GM23338 (cell line): ENCODE data around the gene PGC. TPM values are rescaled to one million over a fixed set of nuclear protein-coding genes. Genes with fewer than 3 reads are reported as not detected.

Experiments used
- ATAC-seq: fragments of 200-7000 bp; cut with Tn5 transposase; 3 replicates; pipeline ENCODE4 v1.9.1; 2020
- DNase-seq: peaks from one replicate; pipeline ENCODE4 v3.0.0-alpha.2; 2015; ENCODE audit warnings: low spot score
- H2AFZ ChIP-seq: fragments of 200-600 bp; sonication (generic); 2 replicates; pipeline ENCODE4 v1.8.0; 2016; ENCODE audit warnings: antibody characterized with exemption, mild to moderate bottlenecking, moderate library complexity
- H3F3A ChIP-seq: fragments of 200-600 bp; sonication (generic); replicated peaks from 2 replicates; pipeline ENCODE4 v1.8.0; 2017; ENCODE audit warnings: antibody characterized with exemption, mixed run types, low read depth
- H3K27ac ChIP-seq: fragments of 200-600 bp; sonication (generic); 2 replicates; pipeline ENCODE4 v1.6.1; 2016; ENCODE audit warnings: low read depth
- H3K27me3 ChIP-seq: fragments of 200-600 bp; sonication (generic); 2 replicates; pipeline ENCODE4 v1.8.0; 2016; ENCODE audit warnings: mild to moderate bottlenecking, mixed run types, moderate library complexity; ENCODE audit not compliant: insufficient read depth
- H3K36me3 ChIP-seq: fragments of 200-600 bp; sonication (generic); 2 replicates; pipeline ENCODE4 v1.8.0; 2016; ENCODE audit warnings: mild to moderate bottlenecking; ENCODE audit not compliant: insufficient read depth
- H3K4me1 ChIP-seq: fragments of 200-600 bp; sonication (generic); 2 replicates; pipeline ENCODE4 v1.8.0; 2016; ENCODE audit warnings: mild to moderate bottlenecking, moderate library complexity; ENCODE audit not compliant: insufficient read depth
- H3K4me2 ChIP-seq: fragments of 200-600 bp; sonication (generic); 2 replicates; pipeline ENCODE4 v1.7.1; 2017; ENCODE audit warnings: mixed run types
- H3K4me3 ChIP-seq: fragments of 200-600 bp; sonication (generic); 2 replicates; pipeline ENCODE4 v1.6.1; 2016; ENCODE audit warnings: mixed run types
- H3K79me2 ChIP-seq: fragments of 200-600 bp; sonication (generic); replicated peaks from 2 replicates; pipeline ENCODE4 v1.8.0; 2017; ENCODE audit warnings: mild to moderate bottlenecking; ENCODE audit not compliant: insufficient read depth
- H3K9me2 ChIP-seq: fragments of 200-600 bp; sonication (generic); 2 replicates; pipeline ENCODE4 v1.8.0; 2017; ENCODE audit not compliant: insufficient read depth
- H4K20me1 ChIP-seq: fragments of 200-600 bp; sonication (generic); replicated peaks from 2 replicates; pipeline ENCODE4 v1.8.0; 2017; ENCODE audit warnings: mild to moderate bottlenecking; ENCODE audit not compliant: insufficient read depth
- H3K27ac Mint-ChIP-seq: 2 replicates; pipeline ENCODE4 v1.8.0; 2020; ENCODE audit warnings: inconsistent platforms, mild to moderate bottlenecking, moderate library complexity, mixed read lengths
- H3K27me3 Mint-ChIP-seq: 3 replicates; pipeline ENCODE4 v1.8.0; 2022; ENCODE audit warnings: low read depth, mild to moderate bottlenecking, moderate library complexity, mixed read lengths, inconsistent platforms; ENCODE audit not compliant: insufficient read depth, poor library complexity
- H3K36me3 Mint-ChIP-seq: 3 replicates; pipeline ENCODE4 v1.8.0; 2021; ENCODE audit warnings: low read depth, mild to moderate bottlenecking, inconsistent platforms, moderate library complexity, mixed read lengths
- H3K4me1 Mint-ChIP-seq: 3 replicates; pipeline ENCODE4 v1.8.0; 2020; ENCODE audit warnings: mild to moderate bottlenecking, inconsistent platforms, mixed read lengths
- H3K4me3 Mint-ChIP-seq: 3 replicates; pipeline ENCODE4 v1.8.0; 2021; ENCODE audit warnings: moderate library complexity, mild to moderate bottlenecking, inconsistent platforms, mixed read lengths
- H3K9me3 Mint-ChIP-seq: 3 replicates; pipeline ENCODE4 v1.8.0; 2020; ENCODE audit warnings: moderate library complexity, mild to moderate bottlenecking, inconsistent platforms, mixed read lengths
- CREB1 ChIP-seq: fragments of 250-450 bp; sonication (Bioruptor Pico); IDR thresholded peaks from 2 replicates; pipeline ENCODE4 v1.5.0; 2020; ENCODE audit warnings: low read depth, mild to moderate bottlenecking, moderate library complexity
- EZH2phosphoT487 ChIP-seq: fragments of 200-600 bp; sonication (generic); IDR thresholded peaks from one replicate; pipeline ENCODE4 v1.8.1; 2018; ENCODE audit warnings: antibody characterized with exemption; ENCODE audit not compliant: unreplicated experiment
- JUNB ChIP-seq: IDR thresholded peaks from one replicate; pipeline ENCODE4 v1.6.1; 2016; ENCODE audit warnings: antibody characterized with exemption; ENCODE audit not compliant: unreplicated experiment
- NANOG ChIP-seq: IDR thresholded peaks from 2 replicates; pipeline ENCODE4 v1.6.1; 2016; ENCODE audit warnings: antibody characterized with exemption, borderline replicate concordance
- POLR2AphosphoS5 ChIP-seq: IDR thresholded peaks from 2 replicates; pipeline ENCODE4 v1.6.1; 2016; ENCODE audit warnings: antibody characterized with exemption, low read depth
- STAT1 ChIP-seq: IDR thresholded peaks from one replicate; pipeline ENCODE4 v1.6.1; 2016; ENCODE audit warnings: antibody characterized with exemption; ENCODE audit not compliant: unreplicated experiment
- ZNF114 ChIP-seq: fragments of 250-450 bp; sonication (Bioruptor Pico); IDR thresholded peaks from 2 replicates; pipeline ENCODE4 v1.5.0; 2020; ENCODE audit warnings: mild to moderate bottlenecking, moderate library complexity
- polyA plus RNA-seq: library from polyadenylated mRNA; unstranded; fragments of >200 nt; fragmentation: Nextera tagmentation; extraction: Ambion mirVana; gene quantifications from 2 replicates; pipeline ENCODE4 v1.2.1, GENCODE V29; 2016
- total RNA-seq: library from RNA; depleted of rRNA; stranded (reverse); fragments of >200 nt; shearing (Covaris generic); gene quantifications from 2 replicates; pipeline ENCODE4 v1.2.3, GENCODE V29; 2014
- TF ChIP-seq, protein P1 (sequence below), 2 experiments: fragments of 200-600 bp in 1 of 2; sonication (generic) in 1 of 2; conservative IDR thresholded peaks; 2 replicates each; pipeline versions ENCODE4 v1.5.1 to v1.6.1; 2016 to 2017; ENCODE audit warnings: antibody characterized with exemption in 2 of 2, low read depth in 2 of 2, mild to moderate bottlenecking in 2 of 2, moderate library complexity in 1 of 2
- TF ChIP-seq, protein P2 (sequence below): IDR thresholded peaks from one replicate; pipeline ENCODE4 v1.6.1; 2018; ENCODE audit warnings: antibody characterized with exemption; ENCODE audit not compliant: unreplicated experiment
- TF ChIP-seq, protein P3 (sequence below): IDR thresholded peaks from 2 replicates; pipeline ENCODE4 v1.6.1; 2016; ENCODE audit warnings: antibody characterized with exemption

The PGC gene
- total and polyA plus RNA-seq, 2 experiments from 2014 or later = not detected

DNA sequence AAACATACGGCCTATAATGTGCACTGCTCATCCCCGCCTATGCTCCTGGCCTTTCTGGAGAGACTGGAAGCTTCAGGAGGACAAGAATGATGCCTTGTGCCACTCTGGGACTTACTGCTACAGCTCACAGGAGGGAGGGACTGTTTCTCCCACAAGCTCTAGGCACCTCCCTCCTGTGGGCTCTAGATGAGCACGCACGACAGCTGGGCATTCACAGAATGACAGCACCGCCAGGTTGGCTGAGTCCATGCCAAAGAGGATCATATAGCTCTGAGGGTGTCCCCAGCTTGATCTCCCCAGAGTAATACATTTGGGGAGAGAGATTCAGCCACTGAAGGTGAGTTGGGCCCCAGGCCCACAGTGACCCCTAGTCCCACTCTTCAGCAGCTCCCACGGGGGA, 10.1 kb upstream of the PGC start (continued):
- no peak for TF ChIP-seq EZH2phosphoT487
- TF ChIP-seq, protein P1, sequence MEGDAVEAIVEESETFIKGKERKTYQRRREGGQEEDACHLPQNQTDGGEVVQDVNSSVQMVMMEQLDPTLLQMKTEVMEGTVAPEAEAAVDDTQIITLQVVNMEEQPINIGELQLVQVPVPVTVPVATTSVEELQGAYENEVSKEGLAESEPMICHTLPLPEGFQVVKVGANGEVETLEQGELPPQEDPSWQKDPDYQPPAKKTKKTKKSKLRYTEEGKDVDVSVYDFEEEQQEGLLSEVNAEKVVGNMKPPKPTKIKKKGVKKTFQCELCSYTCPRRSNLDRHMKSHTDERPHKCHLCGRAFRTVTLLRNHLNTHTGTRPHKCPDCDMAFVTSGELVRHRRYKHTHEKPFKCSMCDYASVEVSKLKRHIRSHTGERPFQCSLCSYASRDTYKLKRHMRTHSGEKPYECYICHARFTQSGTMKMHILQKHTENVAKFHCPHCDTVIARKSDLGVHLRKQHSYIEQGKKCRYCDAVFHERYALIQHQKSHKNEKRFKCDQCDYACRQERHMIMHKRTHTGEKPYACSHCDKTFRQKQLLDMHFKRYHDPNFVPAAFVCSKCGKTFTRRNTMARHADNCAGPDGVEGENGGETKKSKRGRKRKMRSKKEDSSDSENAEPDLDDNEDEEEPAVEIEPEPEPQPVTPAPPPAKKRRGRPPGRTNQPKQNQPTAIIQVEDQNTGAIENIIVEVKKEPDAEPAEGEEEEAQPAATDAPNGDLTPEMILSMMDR (conservative IDR thresholded peaks at IDR 0.05; ENCODE audit: low read depth in 2 of 2) = no peak
- TF ChIP-seq NANOG = no peak

DNA sequence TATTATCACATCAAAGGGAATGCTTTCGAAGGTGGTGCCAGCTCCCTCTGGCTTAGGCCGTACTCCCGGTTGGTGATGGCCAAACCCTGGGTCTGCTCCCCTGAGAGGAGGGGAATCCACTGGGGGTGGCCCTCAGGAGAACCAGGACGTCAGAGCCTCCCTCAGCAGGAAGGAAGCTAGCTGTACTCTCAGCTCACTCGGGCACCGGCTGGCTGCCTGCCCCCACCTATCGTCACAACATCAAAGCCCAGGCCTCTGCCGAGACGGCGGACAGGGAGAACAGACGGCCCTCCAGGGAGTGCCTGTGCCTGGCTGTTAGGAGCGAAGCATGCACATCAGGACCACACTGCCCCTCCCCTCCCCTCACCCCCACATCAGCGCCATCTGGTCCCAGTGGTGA, 9.2 kb upstream of the PGC start:
- H3K4me1 ChIP-seq = no peaks in the 10 kb centered on the region
- no peak overlapping the region for H3K4me3 ChIP-seq
- H3K36me3 ChIP-seq = no peaks in the 10 kb centered on the region
- Mint-ChIP-seq H3K27me3 (peaks cover 15% of the 10 kb centered on the region), H3K36me3 (no peaks in the 10 kb centered on the region), H3K4me3 (no peak overlapping the region), H3K9me3 (no peaks in the 10 kb centered on the region), H3K27ac (no peak overlapping the region), H3K4me1 (peaks cover 7% of the 10 kb centered on the region)
- DNase-seq (no peak), ATAC-seq (peak; percentile 62)
- no peaks in the 10 kb centered on the region for H3K9me2 ChIP-seq
- 0 out of 2 replicates have a peak overlapping the region, but pooled peaks have one; percentile 3 for H2AFZ ChIP-seq
- no peaks in the 10 kb centered on the region for H3K27me3 ChIP-seq
- no peaks in the 10 kb centered on the region for H3F3A ChIP-seq
- H3K4me2 ChIP-seq = no peak overlapping the region
- no peak overlapping the region for H3K27ac ChIP-seq
- H3K79me2 ChIP-seq = no peaks in the 10 kb centered on the region
- H4K20me1 ChIP-seq = no peaks in the 10 kb centered on the region
- TF ChIP-seq CREB1 (CRISPR knock-in tag) = no peak
- no peak for TF ChIP-seq STAT1
- no peak for TF ChIP-seq ZNF114 (CRISPR knock-in tag)
- TF ChIP-seq JUNB = no peak
- TF ChIP-seq, protein P1 (conservative IDR thresholded peaks at IDR 0.05; ENCODE audit: low read depth in 2 of 2) = no peak
- no peak for TF ChIP-seq EZH2phosphoT487
- TF ChIP-seq, protein P2, sequence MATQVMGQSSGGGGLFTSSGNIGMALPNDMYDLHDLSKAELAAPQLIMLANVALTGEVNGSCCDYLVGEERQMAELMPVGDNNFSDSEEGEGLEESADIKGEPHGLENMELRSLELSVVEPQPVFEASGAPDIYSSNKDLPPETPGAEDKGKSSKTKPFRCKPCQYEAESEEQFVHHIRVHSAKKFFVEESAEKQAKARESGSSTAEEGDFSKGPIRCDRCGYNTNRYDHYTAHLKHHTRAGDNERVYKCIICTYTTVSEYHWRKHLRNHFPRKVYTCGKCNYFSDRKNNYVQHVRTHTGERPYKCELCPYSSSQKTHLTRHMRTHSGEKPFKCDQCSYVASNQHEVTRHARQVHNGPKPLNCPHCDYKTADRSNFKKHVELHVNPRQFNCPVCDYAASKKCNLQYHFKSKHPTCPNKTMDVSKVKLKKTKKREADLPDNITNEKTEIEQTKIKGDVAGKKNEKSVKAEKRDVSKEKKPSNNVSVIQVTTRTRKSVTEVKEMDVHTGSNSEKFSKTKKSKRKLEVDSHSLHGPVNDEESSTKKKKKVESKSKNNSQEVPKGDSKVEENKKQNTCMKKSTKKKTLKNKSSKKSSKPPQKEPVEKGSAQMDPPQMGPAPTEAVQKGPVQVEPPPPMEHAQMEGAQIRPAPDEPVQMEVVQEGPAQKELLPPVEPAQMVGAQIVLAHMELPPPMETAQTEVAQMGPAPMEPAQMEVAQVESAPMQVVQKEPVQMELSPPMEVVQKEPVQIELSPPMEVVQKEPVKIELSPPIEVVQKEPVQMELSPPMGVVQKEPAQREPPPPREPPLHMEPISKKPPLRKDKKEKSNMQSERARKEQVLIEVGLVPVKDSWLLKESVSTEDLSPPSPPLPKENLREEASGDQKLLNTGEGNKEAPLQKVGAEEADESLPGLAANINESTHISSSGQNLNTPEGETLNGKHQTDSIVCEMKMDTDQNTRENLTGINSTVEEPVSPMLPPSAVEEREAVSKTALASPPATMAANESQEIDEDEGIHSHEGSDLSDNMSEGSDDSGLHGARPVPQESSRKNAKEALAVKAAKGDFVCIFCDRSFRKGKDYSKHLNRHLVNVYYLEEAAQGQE = no peak
- no peak for TF ChIP-seq POLR2AphosphoS5
- TF ChIP-seq, protein P3, sequence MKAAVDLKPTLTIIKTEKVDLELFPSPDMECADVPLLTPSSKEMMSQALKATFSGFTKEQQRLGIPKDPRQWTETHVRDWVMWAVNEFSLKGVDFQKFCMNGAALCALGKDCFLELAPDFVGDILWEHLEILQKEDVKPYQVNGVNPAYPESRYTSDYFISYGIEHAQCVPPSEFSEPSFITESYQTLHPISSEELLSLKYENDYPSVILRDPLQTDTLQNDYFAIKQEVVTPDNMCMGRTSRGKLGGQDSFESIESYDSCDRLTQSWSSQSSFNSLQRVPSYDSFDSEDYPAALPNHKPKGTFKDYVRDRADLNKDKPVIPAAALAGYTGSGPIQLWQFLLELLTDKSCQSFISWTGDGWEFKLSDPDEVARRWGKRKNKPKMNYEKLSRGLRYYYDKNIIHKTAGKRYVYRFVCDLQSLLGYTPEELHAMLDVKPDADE = no peak
